Measurements from ENCODE around the gene PHAF1.
A peak's percentile ranks its signal among the peaks of the same experiment; 100 is the strongest.

Gene PHAF1

DNA sequence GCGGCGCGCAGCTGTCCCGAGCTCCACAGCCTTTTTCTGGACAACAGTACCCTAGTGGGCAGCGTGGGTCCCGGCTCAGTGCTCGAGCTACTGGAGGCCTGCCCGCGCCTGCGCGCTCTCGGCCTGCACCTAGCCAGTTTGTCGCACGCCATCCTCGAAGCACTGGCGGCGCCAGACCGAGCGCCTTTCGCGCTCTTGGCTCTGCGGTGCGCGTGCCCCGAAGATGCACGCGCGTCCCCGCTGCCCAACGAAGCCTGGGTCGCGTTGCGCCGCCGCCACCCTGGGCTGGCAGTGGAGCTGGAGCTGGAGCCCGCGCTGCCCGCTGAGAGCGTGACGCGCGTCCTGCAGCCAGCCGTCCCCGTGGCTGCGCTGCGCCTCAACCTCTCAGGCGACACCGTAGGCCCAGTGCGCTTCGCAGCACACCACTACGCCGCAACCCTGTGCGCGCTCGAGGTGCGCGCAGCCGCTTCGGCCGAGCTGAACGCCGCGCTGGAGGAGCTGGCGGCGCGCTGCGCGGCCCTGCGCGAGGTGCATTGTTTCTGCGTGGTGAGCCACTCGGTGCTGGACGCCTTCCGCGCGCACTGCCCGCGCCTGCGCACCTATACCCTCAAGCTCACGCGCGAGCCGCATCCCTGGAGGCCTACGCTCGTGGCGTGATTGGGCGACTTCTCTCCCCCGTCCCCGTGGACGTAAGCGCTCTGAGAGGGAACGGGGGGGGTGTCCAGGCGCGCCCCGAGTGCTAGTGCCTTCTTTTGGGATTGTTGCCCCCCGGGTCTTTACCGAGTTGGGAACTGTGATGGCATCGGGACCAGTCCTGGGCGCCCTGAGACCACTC, 53.6 kb downstream of the PHAF1 start:
- H3K27ac ChIP-seq (ENCODE audit: low read length), result peak overlapping the region; percentile 82
- H3K27me3 ChIP-seq (ENCODE audit: control insufficient read depth in 1 of 2, insufficient read depth in 2 of 2, low read length in 2 of 2), result peaks cover 15 to 54% of the 10 kb centered on the region in 2 donors
- H3K9ac ChIP-seq (ENCODE audit: low read length in 2 of 2), result peak overlapping the region in 1 of 2 donors; percentile 21
- H3K4me1 ChIP-seq (ENCODE audit: control insufficient read depth, insufficient read depth, low read length), result peaks cover 65% of the 10 kb centered on the region
- no peaks in the 10 kb centered on the region for H3K9me3 ChIP-seq (ENCODE audit: control insufficient read depth in 2 of 2, low read length in 2 of 2)
- H3K4me3 ChIP-seq (ENCODE audit: low read length in 2 of 2), result peak overlapping the region; percentile 2 to 72
- peaks cover 0 to 2% of the 10 kb centered on the region in 2 donors for H3K36me3 ChIP-seq (ENCODE audit: control insufficient read depth in 2 of 2, insufficient read depth in 2 of 2, low read length in 2 of 2)

DNA sequence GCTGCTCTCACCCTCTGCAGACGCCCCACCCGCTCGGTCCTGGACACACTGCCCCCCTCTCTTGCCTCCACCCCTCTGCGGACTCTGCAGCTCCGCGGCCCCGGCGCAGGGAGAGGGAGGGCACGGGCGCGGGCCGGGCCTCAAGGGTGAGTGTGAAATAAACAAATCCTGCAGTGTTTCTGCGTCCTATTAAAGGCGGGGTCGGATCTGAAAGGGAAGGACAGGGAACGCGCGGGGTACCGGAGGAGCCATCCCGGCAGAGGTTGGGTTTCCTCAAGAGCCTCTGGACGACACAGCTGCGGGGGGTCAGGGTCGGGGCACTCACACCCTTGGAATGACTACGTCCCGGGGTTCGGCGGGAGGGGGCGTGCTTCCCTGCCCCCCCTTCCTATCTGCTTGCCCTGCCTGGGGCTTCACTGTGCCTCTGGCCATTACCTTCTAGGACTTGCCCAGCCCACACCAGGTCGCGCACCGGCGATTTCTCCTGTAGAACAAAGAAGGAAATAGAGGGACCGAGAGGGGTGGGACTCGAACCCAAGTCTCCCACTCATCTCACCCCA, 54.3 kb downstream of the PHAF1 start:
- Histone ChIP-seq H3K9me3 (ENCODE audit: control insufficient read depth in 2 of 2, low read length in 2 of 2) (no peaks in the 10 kb centered on the region), H3K27me3 (ENCODE audit: control insufficient read depth in 1 of 2, insufficient read depth in 2 of 2, low read length in 2 of 2) (peaks cover 15 to 54% of the 10 kb centered on the region in 2 donors), H3K27ac (ENCODE audit: low read length) (peak overlapping the region; percentile 82), H3K9ac (ENCODE audit: low read length in 2 of 2) (peak overlapping the region in 1 of 2 donors; percentile 58), H3K4me1 (ENCODE audit: control insufficient read depth, insufficient read depth, low read length) (peaks cover 66% of the 10 kb centered on the region), H3K36me3 (ENCODE audit: control insufficient read depth in 2 of 2, insufficient read depth in 2 of 2, low read length in 2 of 2) (peaks cover 0 to 2% of the 10 kb centered on the region in 2 donors), H3K4me3 (ENCODE audit: low read length in 2 of 2) (peak overlapping the region; percentile 2 to 72)

DNA sequence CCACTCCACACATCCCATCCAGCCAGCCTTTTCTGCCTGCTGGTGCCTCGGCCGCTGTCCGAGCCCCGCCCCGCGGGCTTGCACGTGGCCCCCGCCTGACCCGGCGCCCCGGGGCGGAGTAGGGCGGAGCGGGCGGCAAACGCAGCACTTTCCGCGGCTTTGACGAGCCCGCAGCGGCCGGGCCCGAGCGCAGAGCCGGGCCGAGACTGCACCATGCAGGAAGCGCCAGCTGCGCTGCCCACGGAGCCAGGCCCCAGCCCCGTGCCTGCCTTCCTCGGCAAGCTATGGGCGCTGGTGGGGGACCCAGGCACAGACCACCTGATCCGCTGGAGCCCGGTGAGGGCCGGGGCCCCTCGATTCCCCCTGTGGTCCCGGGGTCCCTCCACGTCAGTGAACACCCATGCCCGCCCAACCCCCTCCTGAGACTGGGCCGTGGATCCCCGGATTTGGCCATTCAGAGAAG, 54.9 kb downstream of the PHAF1 start, which contains the start of gene HSF4:
Gene HSF4 (plus strand): TSS at position 147 of the 463 bp plus-strand sequence. CDS start 67 bp downstream, at position 214.
- H3K4me1 ChIP-seq (ENCODE audit: control insufficient read depth, insufficient read depth, low read length), result peaks cover 68% of the 10 kb centered on the region
- H3K27me3 ChIP-seq (ENCODE audit: control insufficient read depth in 1 of 2, insufficient read depth in 2 of 2, low read length in 2 of 2), result peaks cover 15 to 54% of the 10 kb centered on the region in 2 donors
- H3K9ac ChIP-seq (ENCODE audit: low read length in 2 of 2), result peak within 1 kb of the TSS in 1 of 2 donors; percentile 58

DNA sequence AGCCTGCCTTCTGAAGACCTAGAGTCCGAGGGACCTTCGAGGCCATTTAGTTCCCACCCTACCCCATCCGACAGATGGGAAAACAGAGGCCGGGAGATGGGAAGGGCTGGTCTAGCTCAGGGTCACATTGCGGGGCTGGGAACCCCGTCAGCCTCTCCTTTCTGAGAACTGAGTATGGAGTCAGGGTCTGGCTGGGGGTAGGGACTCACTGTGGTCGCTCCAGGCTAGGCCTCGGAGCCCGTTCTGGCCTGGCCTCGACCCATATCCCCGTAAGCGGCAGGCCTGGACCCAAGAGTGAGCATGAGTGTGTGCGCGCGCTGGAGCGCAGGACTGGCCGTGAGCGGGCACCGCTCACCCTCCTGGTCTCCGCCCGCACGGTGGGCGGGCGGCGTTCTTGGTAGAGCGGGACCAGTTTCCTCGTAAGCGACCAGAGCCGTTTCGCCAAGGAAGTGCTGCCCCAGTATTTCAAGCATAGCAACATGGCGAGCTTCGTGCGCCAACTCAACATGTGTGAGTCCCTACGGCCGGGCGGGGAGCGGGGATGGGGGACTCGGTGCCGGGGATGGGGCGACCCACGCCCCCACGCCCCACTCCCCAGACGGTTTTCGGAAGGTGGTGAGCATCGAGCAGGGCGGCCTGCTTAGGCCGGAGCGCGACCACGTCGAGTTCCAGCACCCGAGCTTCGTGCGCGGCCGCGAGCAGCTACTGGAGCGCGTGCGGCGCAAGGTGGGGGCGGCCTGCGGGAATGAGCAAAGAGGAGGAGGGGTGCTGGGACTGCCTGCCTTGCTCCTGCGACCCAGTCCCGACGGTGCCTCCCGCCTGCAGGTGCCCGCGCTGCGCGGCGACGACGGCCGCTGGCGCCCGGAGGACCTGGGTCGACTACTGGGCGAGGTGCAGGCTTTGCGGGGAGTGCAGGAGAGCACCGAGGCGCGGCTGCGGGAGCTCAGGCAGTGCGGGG, 55.7 kb downstream of the PHAF1 start:
- Histone ChIP-seq H3K36me3 (ENCODE audit: control insufficient read depth in 2 of 2, insufficient read depth in 2 of 2, low read length in 2 of 2) (peaks cover 0 to 2% of the 10 kb centered on the region in 2 donors), H3K27ac (ENCODE audit: low read length) (peak overlapping the region; percentile 82), H3K9ac (ENCODE audit: low read length in 2 of 2) (peak overlapping the region in 1 of 2 donors; percentile 21), H3K4me3 (ENCODE audit: low read length in 2 of 2) (peak overlapping the region; percentile 34 to 72), H3K9me3 (ENCODE audit: control insufficient read depth in 2 of 2, low read length in 2 of 2) (no peaks in the 10 kb centered on the region), H3K27me3 (ENCODE audit: control insufficient read depth in 1 of 2, insufficient read depth in 2 of 2, low read length in 2 of 2) (peaks cover 15 to 54% of the 10 kb centered on the region in 2 donors), H3K4me1 (ENCODE audit: control insufficient read depth, insufficient read depth, low read length) (peaks cover 67% of the 10 kb centered on the region)

More for the DNA sequence above, 54.9 kb downstream of the PHAF1 start, which contains the start of gene HSF4:
- Histone ChIP-seq H3K27ac (ENCODE audit: low read length) (peak within 1 kb of the TSS; percentile 82), H3K4me3 (ENCODE audit: low read length in 2 of 2) (peak within 1 kb of the TSS; percentile 34 to 72), H3K9me3 (ENCODE audit: control insufficient read depth in 2 of 2, low read length in 2 of 2) (no peaks in the 10 kb centered on the region), H3K36me3 (ENCODE audit: control insufficient read depth in 2 of 2, insufficient read depth in 2 of 2, low read length in 2 of 2) (peaks cover 0 to 2% of the 10 kb centered on the region in 2 donors)

DNA sequence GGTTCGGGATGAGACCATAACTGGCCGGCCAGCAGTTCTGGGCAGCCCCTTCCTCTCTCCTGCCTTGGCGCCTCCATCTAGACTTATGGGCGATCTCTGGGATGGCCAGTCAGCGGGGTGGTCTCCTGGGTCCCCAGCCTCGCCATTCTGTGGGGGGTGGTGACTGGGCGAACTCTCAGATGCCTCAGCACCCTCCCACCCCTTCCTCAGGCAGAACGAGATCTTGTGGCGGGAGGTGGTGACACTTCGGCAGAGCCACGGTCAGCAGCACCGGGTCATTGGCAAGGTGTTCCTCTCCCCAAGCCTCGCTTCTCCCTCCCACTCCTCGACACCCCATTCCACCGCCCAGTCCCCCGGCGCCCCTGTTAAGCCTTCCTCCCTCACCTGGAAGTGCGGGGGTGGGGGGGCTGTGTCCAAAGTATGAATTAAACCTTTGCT, 56.4 kb downstream of the PHAF1 start:
- peaks cover 0 to 2% of the 10 kb centered on the region in 2 donors for H3K36me3 ChIP-seq (ENCODE audit: control insufficient read depth in 2 of 2, insufficient read depth in 2 of 2, low read length in 2 of 2)
- H3K4me3 ChIP-seq (ENCODE audit: low read length in 2 of 2), result no peak overlapping the region
- no peak overlapping the region for H3K9ac ChIP-seq (ENCODE audit: low read length in 2 of 2)
- H3K4me1 ChIP-seq (ENCODE audit: control insufficient read depth, insufficient read depth, low read length), result peaks cover 73% of the 10 kb centered on the region
- H3K27me3 ChIP-seq (ENCODE audit: control insufficient read depth in 1 of 2, insufficient read depth in 2 of 2, low read length in 2 of 2), result peaks cover 13 to 47% of the 10 kb centered on the region in 2 donors
- H3K27ac ChIP-seq (ENCODE audit: low read length), result no peak overlapping the region
- no peaks in the 10 kb centered on the region for H3K9me3 ChIP-seq (ENCODE audit: control insufficient read depth in 2 of 2, low read length in 2 of 2)

DNA sequence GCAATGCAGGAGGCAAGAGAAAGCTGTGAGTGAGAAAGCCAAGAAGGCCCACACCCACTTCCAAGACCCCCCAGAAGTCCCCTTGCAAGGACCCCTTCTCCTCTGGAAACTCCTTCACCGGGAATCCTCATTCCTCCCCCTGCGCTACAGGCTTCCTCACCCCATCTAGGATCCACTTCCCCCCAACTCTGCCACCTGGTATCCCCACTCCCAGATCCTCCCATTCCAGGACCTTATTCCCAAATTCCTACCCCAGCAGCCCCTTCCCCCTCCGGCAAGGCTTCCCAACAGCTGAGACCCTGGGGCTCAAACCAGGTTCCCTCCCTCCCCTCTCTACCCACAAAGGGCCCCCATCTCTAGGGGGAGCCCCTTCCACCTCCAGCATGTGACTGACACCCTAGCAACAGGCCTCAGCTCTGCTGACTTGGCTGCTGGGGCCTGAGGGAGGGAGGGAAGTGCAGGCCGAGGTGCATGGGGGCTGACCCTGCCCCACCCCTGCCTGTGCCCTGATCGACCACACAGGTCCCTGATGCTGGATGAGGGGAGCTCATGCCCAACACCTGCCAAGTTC, 56.9 kb downstream of the PHAF1 start:
- Histone ChIP-seq H3K4me3 (ENCODE audit: low read length in 2 of 2) (no peak overlapping the region), H3K9ac (ENCODE audit: low read length in 2 of 2) (no peak overlapping the region), H3K4me1 (ENCODE audit: control insufficient read depth, insufficient read depth, low read length) (peaks cover 73% of the 10 kb centered on the region), H3K27ac (ENCODE audit: low read length) (peak overlapping the region; percentile 18), H3K27me3 (ENCODE audit: control insufficient read depth in 1 of 2, insufficient read depth in 2 of 2, low read length in 2 of 2) (peaks cover 10 to 41% of the 10 kb centered on the region in 2 donors), H3K9me3 (ENCODE audit: control insufficient read depth in 2 of 2, low read length in 2 of 2) (no peaks in the 10 kb centered on the region), H3K36me3 (ENCODE audit: control insufficient read depth in 2 of 2, insufficient read depth in 2 of 2, low read length in 2 of 2) (peaks cover 0 to 2% of the 10 kb centered on the region in 2 donors)

DNA sequence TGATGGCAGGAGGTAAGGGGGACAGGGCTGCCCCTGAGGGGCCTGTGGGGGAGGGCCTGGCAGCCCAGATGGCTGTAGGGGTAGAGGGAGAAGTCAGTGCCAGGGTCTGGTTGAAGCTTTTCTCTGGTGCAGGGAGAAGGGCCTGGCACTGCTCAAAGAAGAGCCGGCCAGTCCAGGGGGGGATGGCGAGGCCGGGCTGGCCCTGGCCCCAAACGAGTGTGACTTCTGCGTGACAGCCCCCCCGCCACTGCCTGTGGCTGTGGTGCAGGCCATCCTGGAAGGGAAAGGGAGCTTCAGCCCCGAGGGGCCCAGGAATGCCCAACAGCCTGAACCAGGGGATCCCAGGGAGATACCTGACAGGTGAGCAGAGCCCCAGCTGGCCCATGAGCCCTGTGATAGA, 57.8 kb downstream of the PHAF1 start:
- peaks cover 0 to 2% of the 10 kb centered on the region in 2 donors for H3K36me3 ChIP-seq (ENCODE audit: control insufficient read depth in 2 of 2, insufficient read depth in 2 of 2, low read length in 2 of 2)
- H3K27me3 ChIP-seq (ENCODE audit: control insufficient read depth in 1 of 2, insufficient read depth in 2 of 2, low read length in 2 of 2), result peaks cover 9 to 34% of the 10 kb centered on the region in 2 donors
- H3K4me3 ChIP-seq (ENCODE audit: low read length in 2 of 2), result no peak overlapping the region
- H3K9ac ChIP-seq (ENCODE audit: low read length in 2 of 2), result no peak overlapping the region
- no peaks in the 10 kb centered on the region for H3K9me3 ChIP-seq (ENCODE audit: control insufficient read depth in 2 of 2, low read length in 2 of 2)
- peaks cover 67% of the 10 kb centered on the region for H3K4me1 ChIP-seq (ENCODE audit: control insufficient read depth, insufficient read depth, low read length)
- peak overlapping the region; percentile 18 for H3K27ac ChIP-seq (ENCODE audit: low read length)

DNA sequence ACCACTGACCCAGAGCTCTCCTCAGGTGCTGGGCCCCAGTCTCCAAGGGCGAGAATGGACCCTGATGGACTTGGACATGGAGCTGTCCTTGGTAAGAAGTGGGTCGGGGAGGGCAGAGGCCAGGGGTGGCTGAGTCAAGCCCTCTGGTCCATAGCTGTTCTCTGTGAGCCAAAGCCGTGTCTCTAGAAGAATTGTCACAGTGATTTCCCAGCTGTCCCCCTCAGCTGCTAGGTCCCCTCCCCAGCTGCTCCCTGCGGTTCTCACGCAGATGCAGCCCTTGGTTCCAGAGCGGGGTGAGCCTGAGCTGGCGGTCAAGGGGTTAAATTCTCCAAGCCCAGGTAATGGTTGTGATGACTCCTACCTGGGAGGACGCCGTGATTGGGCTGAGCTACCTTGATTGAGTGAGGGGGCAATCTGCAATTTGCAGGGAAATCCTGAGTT, 59.3 kb downstream of the PHAF1 start:
- Histone ChIP-seq H3K27ac (ENCODE audit: low read length) (peak overlapping the region; percentile 97), H3K4me1 (ENCODE audit: control insufficient read depth, insufficient read depth, low read length) (peaks cover 64% of the 10 kb centered on the region), H3K27me3 (ENCODE audit: control insufficient read depth in 1 of 2, insufficient read depth in 2 of 2, low read length in 2 of 2) (peaks cover 6 to 20% of the 10 kb centered on the region in 2 donors), H3K9ac (ENCODE audit: low read length in 2 of 2) (peak overlapping the region; percentile 41 to 78), H3K9me3 (ENCODE audit: control insufficient read depth in 2 of 2, low read length in 2 of 2) (no peaks in the 10 kb centered on the region), H3K36me3 (ENCODE audit: control insufficient read depth in 2 of 2, insufficient read depth in 2 of 2, low read length in 2 of 2) (peaks cover 0 to 2% of the 10 kb centered on the region in 2 donors), H3K4me3 (ENCODE audit: low read length in 2 of 2) (peak overlapping the region in 1 of 2 donors; percentile 78)

DNA sequence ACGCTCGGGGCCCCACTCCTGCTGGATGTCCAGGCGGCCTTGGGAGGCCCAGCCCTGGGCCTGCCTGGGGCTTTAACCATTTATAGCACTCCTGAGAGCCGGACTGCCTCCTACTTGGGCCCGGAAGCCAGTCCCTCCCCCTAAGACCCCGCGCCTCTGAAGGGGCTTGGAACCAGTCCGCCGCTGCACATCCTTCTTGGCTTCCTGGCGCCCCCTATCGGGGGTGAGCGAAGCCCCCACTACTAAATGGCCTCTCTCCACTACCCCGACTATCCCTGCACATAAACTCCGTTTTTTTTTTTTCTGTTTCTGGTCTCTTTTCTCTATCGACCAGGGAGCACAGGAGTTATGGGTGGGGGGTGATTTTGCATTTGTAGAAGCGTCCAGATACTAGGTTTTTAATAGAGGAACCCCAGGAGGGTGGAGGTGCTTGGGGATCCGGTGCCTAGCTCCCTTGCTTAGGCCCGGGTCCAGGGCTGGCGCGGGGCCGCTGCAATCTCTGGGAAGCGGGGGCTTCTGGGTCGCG, 60.0 kb downstream of the PHAF1 start:
- H3K27ac ChIP-seq (ENCODE audit: low read length), result peak overlapping the region; percentile 97
- H3K9ac ChIP-seq (ENCODE audit: low read length in 2 of 2), result peak overlapping the region; percentile 41 to 78
- peaks cover 66% of the 10 kb centered on the region for H3K4me1 ChIP-seq (ENCODE audit: control insufficient read depth, insufficient read depth, low read length)
- H3K36me3 ChIP-seq (ENCODE audit: control insufficient read depth in 2 of 2, insufficient read depth in 2 of 2, low read length in 2 of 2), result peaks cover 0 to 2% of the 10 kb centered on the region in 2 donors
- H3K4me3 ChIP-seq (ENCODE audit: low read length in 2 of 2), result peak overlapping the region; percentile 52 to 78
- no peaks in the 10 kb centered on the region for H3K9me3 ChIP-seq (ENCODE audit: control insufficient read depth in 2 of 2, low read length in 2 of 2)
- peaks cover 6 to 14% of the 10 kb centered on the region in 2 donors for H3K27me3 ChIP-seq (ENCODE audit: control insufficient read depth in 1 of 2, insufficient read depth in 2 of 2, low read length in 2 of 2)
